BE2C (cell line): ENCODE measurements around the gene MINAR1.

Experiments used
- DNase-seq: peaks from one replicate; pipeline ENCODE4 v3.0.0-alpha.2; 2020
- H3K27me3 ChIP-seq: fragments of 250-450 bp; sonication (Bioruptor Pico); 2 replicates; pipeline ENCODE4 v1.5.1; 2020; ENCODE audit warnings: mild to moderate bottlenecking
- H3K36me3 ChIP-seq: fragments of 250-450 bp; sonication (Bioruptor Pico); 2 replicates; pipeline ENCODE4 v1.5.1; 2020; ENCODE audit warnings: mild to moderate bottlenecking
- H3K4me1 ChIP-seq: fragments of 250-450 bp; sonication (Bioruptor Pico); 2 replicates; pipeline ENCODE4 v1.5.1; 2020
- H3K4me3 ChIP-seq: 2 replicates; pipeline ENCODE4 v1.5.1; 2011; ENCODE audit warnings: low read depth, low read length
- H3K9me3 ChIP-seq: fragments of 250-450 bp; sonication (Bioruptor Pico); 2 replicates; pipeline ENCODE4 v1.5.1; 2020
- TF ChIP-seq, protein P1 (sequence below): IDR thresholded peaks from 2 replicates; pipeline ENCODE4 v1.5.1; 2012; ENCODE audit warnings: mild to moderate bottlenecking, low read depth, low read length

MINAR1 gene

DNA sequence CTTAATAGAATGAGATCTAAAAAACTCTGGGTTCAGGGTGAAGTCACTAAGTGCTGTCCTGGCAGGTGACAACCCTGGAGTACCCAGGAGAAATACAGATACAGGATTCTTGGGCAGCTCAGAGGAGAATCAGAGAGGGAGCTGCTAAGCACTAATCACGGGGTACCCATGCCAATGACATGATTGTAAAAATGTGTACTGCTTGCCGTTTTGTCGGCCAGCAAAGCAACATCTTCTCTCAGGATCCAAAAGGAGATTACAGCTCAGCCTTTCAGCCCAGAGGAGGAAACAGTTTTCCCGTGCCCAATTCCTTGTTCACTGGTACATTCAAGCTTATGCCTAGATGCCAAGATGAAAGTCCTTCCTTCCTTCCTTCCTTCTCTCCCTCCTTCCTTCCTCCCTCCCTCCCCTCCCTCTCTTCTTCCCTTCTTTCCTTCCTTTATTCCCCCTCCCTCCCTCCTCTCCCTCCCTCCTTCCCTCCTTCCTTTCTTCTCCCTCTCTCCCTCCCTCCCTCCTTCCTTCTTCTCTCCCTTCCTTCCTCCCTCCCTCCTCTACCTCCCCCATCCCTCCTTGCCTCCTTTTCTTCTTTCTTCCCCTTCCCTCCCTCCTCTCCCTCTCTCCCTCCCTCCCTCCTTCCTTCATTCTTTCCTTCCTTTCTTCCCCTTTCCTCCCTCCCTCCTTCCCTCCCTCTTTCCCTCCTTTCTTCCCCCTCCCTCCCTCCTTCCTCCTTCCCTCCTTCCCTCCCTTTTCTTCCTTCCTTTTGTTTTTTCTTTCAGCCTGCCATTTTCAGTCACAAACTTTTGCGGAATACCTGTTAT is 4.1 kb upstream of the MINAR1 start:
- Histone ChIP-seq H3K4me1 (no peaks in the 10 kb centered on the region), H3K36me3 (no peaks in the 10 kb centered on the region), H3K27me3 (no peaks in the 10 kb centered on the region), H3K4me3 (no peak overlapping the region), H3K9me3 (peaks cover 3% of the 10 kb centered on the region; the same call in 1 of the 2 replicates)
- TF ChIP-seq, protein P1, sequence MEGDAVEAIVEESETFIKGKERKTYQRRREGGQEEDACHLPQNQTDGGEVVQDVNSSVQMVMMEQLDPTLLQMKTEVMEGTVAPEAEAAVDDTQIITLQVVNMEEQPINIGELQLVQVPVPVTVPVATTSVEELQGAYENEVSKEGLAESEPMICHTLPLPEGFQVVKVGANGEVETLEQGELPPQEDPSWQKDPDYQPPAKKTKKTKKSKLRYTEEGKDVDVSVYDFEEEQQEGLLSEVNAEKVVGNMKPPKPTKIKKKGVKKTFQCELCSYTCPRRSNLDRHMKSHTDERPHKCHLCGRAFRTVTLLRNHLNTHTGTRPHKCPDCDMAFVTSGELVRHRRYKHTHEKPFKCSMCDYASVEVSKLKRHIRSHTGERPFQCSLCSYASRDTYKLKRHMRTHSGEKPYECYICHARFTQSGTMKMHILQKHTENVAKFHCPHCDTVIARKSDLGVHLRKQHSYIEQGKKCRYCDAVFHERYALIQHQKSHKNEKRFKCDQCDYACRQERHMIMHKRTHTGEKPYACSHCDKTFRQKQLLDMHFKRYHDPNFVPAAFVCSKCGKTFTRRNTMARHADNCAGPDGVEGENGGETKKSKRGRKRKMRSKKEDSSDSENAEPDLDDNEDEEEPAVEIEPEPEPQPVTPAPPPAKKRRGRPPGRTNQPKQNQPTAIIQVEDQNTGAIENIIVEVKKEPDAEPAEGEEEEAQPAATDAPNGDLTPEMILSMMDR = no peak
- no peak for DNase-seq

- no peaks in the 10 kb centered on the region for H3K36me3 ChIP-seq
- peak; percentile 48 for DNase-seq
- H3K4me3 ChIP-seq = peak overlapping the region; percentile 74
- TF ChIP-seq, protein P1 = no peak
- peaks cover 3% of the 10 kb centered on the region; the same call in 1 of the 2 replicates for H3K9me3 ChIP-seq
- no peaks in the 10 kb centered on the region for H3K27me3 ChIP-seq
- H3K4me1 ChIP-seq = no peaks in the 10 kb centered on the region
Measured at GRCh38 chr15:79430901-79431635, 1.1 kb upstream of the MINAR1 start.

DNA sequence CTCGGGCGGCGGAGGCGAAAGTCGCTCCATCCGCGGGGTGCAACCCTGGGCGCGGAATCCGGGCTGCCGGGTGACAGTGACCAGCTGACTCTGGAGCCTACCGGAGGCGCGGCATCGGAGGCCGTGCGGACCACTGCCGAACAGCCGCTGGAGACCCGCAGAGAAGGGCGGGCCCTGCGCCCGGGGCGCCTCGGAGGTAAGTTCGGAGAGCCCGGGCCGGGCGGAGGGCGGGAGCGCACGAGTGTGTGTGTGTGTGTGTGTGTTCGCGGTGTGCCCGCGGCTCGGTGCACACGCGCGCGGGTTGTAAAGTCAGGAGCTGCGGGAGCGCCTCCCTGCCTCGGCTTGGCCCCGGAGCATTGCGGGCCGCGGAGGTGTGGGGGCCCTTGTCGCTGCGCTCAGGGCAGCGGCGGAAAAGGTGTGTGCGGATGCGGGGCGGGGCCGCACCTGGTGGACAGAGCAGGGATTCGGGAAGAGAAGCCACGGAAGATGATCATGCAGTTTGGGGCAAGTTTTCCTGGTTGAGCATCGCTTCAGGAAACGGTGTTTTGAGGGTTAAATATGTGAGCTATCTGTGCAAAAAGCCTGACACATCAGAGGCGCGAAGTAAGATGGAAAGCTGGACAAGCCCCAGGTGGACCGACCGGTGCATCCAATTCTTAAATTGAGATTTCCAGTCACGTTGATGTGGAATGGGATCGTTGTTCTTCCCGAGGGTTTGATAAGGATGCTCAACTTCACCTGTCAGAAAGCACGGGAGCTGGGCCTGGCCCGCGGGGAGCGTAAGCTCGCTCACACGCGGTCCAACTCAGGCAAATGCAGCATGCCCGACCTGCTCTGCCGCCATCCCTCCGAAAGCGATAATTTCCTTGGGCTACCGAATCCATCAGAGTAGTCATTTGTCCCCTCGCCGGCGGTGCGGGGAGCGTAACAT is 474 bp downstream of the MINAR1 start:
- no peaks in the 10 kb centered on the region for H3K4me1 ChIP-seq
- DNase-seq = no peak
- TF ChIP-seq, protein P1 = no peak
- no peaks in the 10 kb centered on the region for H3K9me3 ChIP-seq
- H3K4me3 ChIP-seq = peak overlapping the region; percentile 74
- H3K36me3 ChIP-seq = no peaks in the 10 kb centered on the region
- H3K27me3 ChIP-seq = no peaks in the 10 kb centered on the region

DNA sequence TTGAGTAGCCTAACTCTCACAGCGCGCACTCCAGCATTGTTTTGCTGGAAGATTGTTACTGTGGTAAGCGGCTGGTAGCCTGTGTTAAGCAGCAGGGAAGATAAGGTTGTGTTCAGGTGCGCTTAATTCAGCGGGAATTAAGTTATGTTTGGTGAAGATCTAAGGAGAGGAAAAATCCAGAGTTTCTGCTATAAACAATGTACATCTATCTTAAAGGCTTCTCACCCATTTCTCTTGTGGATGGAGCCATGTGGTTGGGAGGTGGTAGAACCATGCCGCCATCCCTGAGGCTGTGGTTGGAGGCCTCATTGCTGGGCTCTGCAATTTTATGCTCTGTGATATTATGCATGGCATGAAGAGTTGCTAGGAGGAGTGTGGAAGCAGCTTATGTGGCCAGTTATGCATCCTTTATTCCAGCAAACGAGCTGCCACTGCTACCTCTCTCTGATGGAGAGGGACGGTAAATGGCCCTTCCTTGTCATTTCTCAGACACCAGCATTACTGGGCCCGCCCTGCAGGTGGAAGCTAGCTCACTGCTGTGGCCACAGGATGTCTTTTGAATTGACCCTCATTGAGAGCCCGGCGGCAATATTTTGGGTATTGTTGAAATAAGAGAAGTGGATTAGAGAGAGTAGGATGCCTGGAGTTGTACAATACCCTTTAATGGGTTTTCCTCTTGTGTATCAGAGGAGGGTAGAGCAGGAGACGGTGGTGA is 1.3 kb downstream of the MINAR1 start:
- no peaks in the 10 kb centered on the region for H3K27me3 ChIP-seq
- H3K4me1 ChIP-seq = no peaks in the 10 kb centered on the region
- DNase-seq = peak; percentile 28

GRCh38 chr15:79434361-79434760 is 2.2 kb downstream of the MINAR1 start:
- DNase-seq = no peak
- no peaks in the 10 kb centered on the region for H3K4me1 ChIP-seq
- no peaks in the 10 kb centered on the region for H3K9me3 ChIP-seq
- H3K4me3 ChIP-seq = no peak overlapping the region
- TF ChIP-seq, protein P1 = no peak
- H3K36me3 ChIP-seq = no peaks in the 10 kb centered on the region
- no peaks in the 10 kb centered on the region for H3K27me3 ChIP-seq

More for the DNA sequence above, 1.3 kb downstream of the MINAR1 start:
- TF ChIP-seq, protein P1 = peak; percentile 32; the same call in 1 of the 2 replicates
- no peak overlapping the region; the same call in 1 of the 2 replicates for H3K4me3 ChIP-seq
- no peaks in the 10 kb centered on the region for H3K36me3 ChIP-seq
- no peaks in the 10 kb centered on the region for H3K9me3 ChIP-seq
